Neuronal stem cell (in vitro differentiated cells): ENCODE measurements around the gene TNIP3.
"Not testable (repeated sequence)": the region's sequence is repeated elsewhere in the genome, so short reads cannot be mapped to it uniquely, and the experiment has no call there.

Experiments
- DNase-seq: peaks from one replicate; pipeline ENCODE4 v3.0.0-alpha.2; 2013; ENCODE audit warnings: low spot score
- H2AFZ ChIP-seq: one replicate; pipeline ENCODE4 v1.6.1; 2013; ENCODE audit warnings: mild to moderate bottlenecking, low read length, inconsistent platforms
- H2AK5ac ChIP-seq: 2 replicates; pipeline ENCODE4 v1.6.1; 2013; ENCODE audit warnings: low read depth, mild to moderate bottlenecking, inconsistent platforms, low read length, moderate library complexity, mixed read lengths
- H2BK120ac ChIP-seq: 2 replicates; pipeline ENCODE4 v1.6.1; 2013; ENCODE audit warnings: low read depth, mild to moderate bottlenecking, inconsistent platforms, low read length, moderate library complexity, mixed read lengths
- H2BK12ac ChIP-seq: one replicate; pipeline ENCODE4 v1.6.1; 2013; ENCODE audit warnings: low read length, inconsistent platforms
- H2BK15ac ChIP-seq: 2 replicates; pipeline ENCODE4 v1.6.1; 2013; ENCODE audit warnings: mild to moderate bottlenecking, low read length, inconsistent platforms, mixed read lengths
- H2BK5ac ChIP-seq: one replicate; pipeline ENCODE4 v1.6.1; 2013; ENCODE audit warnings: inconsistent platforms, mild to moderate bottlenecking, low read length, moderate library complexity
- H3K14ac ChIP-seq: one replicate; pipeline ENCODE4 v1.6.1; 2013; ENCODE audit warnings: low read length, inconsistent platforms
- H3K18ac ChIP-seq: 2 replicates; pipeline ENCODE4 v1.6.1; 2013; ENCODE audit warnings: low read length, inconsistent platforms
- H3K23ac ChIP-seq: 2 replicates; pipeline ENCODE4 v1.6.1; 2013; ENCODE audit warnings: low read depth, mild to moderate bottlenecking, mixed read lengths, low read length, inconsistent platforms; ENCODE audit not compliant: poor library complexity
- H3K27ac ChIP-seq: replicated peaks from 3 replicates; pipeline ENCODE4 v1.5.1; 2013; ENCODE audit warnings: low read length, inconsistent platforms
- H3K27me3 ChIP-seq, 3 experiments: 2 replicates each; pipeline ENCODE4 v1.6.1; 2013; ENCODE audit warnings: low read length in 3 of 3, mild to moderate bottlenecking in 2 of 3, inconsistent platforms in 1 of 3, low read depth in 1 of 3, mixed read lengths in 1 of 3, moderate library complexity in 1 of 3; ENCODE audit not compliant: control insufficient read depth in 3 of 3, insufficient read depth in 3 of 3
- H3K36me3 ChIP-seq, 2 donors: replicated peaks in 1 of 2; 2 replicates each; pipeline ENCODE4 v1.6.1; 2013; ENCODE audit warnings: low read length in 2 of 2; ENCODE audit not compliant: control insufficient read depth in 2 of 2, insufficient read depth in 2 of 2
- H3K4ac ChIP-seq: 2 replicates; pipeline ENCODE4 v1.6.1; 2013; ENCODE audit warnings: inconsistent platforms, mild to moderate bottlenecking, low read length, moderate library complexity
- H3K4me1 ChIP-seq, 2 donors: 1 replicate in 1 of 2; 2 replicates in 1 of 2; pipeline ENCODE4 v1.6.1; 2013; ENCODE audit warnings: low read length in 2 of 2, low read depth in 1 of 2; ENCODE audit not compliant: control insufficient read depth in 2 of 2, insufficient read depth in 1 of 2
- H3K4me2 ChIP-seq: one replicate; pipeline ENCODE4 v1.6.1; 2013; ENCODE audit warnings: mild to moderate bottlenecking, low read length, inconsistent platforms; ENCODE audit not compliant: insufficient read depth, poor library complexity, severe bottlenecking
- H3K4me3 ChIP-seq, 2 donors: 2 replicates each; pipeline ENCODE4 v1.5.1; 2013; ENCODE audit warnings: low read length in 2 of 2, mild to moderate bottlenecking in 2 of 2, inconsistent platforms in 1 of 2, moderate library complexity in 1 of 2
- H3K79me1 ChIP-seq: one replicate; pipeline ENCODE4 v1.6.1; 2013; ENCODE audit warnings: low read depth, mild to moderate bottlenecking, inconsistent platforms, low read length, moderate library complexity
- H3K9ac ChIP-seq: one replicate; pipeline ENCODE4 v1.6.1; 2013; ENCODE audit warnings: mild to moderate bottlenecking, low read depth, low read length, inconsistent platforms; ENCODE audit not compliant: poor library complexity
- H3K9me3 ChIP-seq, 2 donors: replicated peaks in 1 of 2; 2 replicates each; pipeline versions ENCODE3 to v1.6.1; 2013; ENCODE audit warnings: low read length in 2 of 2, mild to moderate bottlenecking in 2 of 2, inconsistent platforms in 1 of 2, low read depth in 1 of 2, mixed read lengths in 1 of 2, moderate library complexity in 1 of 2; ENCODE audit not compliant: control insufficient read depth in 2 of 2, insufficient read depth in 1 of 2
- H4K8ac ChIP-seq: one replicate; pipeline ENCODE4 v1.6.1; 2013; ENCODE audit warnings: low read depth, mild to moderate bottlenecking, inconsistent platforms, low read length, moderate library complexity
- H4K91ac ChIP-seq: one replicate; pipeline ENCODE4 v1.6.1; 2013; ENCODE audit warnings: low read length, low read depth, mild to moderate bottlenecking, inconsistent platforms; ENCODE audit not compliant: poor library complexity
- WGBS, 2 donors: extraction: QIAGEN DNeasy Blood & Tissue Kit; methylation state at CpG; one replicate each; pipeline ENCODE4 v1.1.7; 2013; ENCODE audit warnings: missing lambda C conversion rate in 2 of 2, mixed read lengths in 1 of 2; ENCODE audit not compliant: insufficient read length in 2 of 2, insufficient replicate concordance in 1 of 2; ENCODE audit errors: extremely low coverage in 2 of 2; 5-methylcytosine and 5-hydroxymethylcytosine counted together

The TNIP3 gene

DNA sequence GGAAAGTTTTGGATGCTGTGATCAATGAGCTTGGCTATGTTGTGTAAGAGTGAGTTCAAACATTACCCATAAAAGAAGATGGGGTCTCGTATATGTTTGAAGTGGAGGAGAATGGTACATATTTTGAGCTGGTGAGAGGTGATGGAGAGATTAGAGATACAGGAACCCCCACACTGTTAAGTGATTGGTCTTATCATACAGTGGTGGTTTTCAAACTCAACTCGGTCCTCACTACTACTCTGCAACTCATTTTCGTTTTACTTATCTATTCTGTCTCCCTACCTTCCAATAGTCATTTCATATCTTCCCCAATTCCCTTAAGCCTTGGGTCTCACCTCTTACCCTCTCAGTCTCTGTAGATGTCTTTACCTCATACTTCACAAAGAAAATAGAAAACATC lies 16.4 kb upstream of the TNIP3 start:
- Histone ChIP-seq H4K8ac (no peak overlapping the region), H3K4me3 (no peak overlapping the region), H3K4me2 (no peak overlapping the region), H3K27ac (no peak overlapping the region), H2BK15ac (no peak overlapping the region), H2BK5ac (no peak overlapping the region), H3K79me1 (no peaks in the 10 kb centered on the region), H3K23ac (no peak overlapping the region), H3K4me1 (no peaks in the 10 kb centered on the region), H3K9ac (no peak overlapping the region), H3K36me3 (no peaks in the 10 kb centered on the region), H3K9me3 (no peaks in the 10 kb centered on the region), H2AFZ (no peak overlapping the region), H3K18ac (no peak overlapping the region), H3K14ac (no peak overlapping the region), H2BK120ac (no peak overlapping the region), H3K4ac (no peak overlapping the region), H4K91ac (no peak overlapping the region), H2BK12ac (no peak overlapping the region), H2AK5ac (no peak overlapping the region), H3K27me3 (peaks cover 0 to 3% (median 0%) of the 10 kb centered on the region in 3 experiments)
- WGBS, 2 donors: no CpG with 5 or more reads among the region's 3 CpGs
- DNase-seq: no peak

DNA sequence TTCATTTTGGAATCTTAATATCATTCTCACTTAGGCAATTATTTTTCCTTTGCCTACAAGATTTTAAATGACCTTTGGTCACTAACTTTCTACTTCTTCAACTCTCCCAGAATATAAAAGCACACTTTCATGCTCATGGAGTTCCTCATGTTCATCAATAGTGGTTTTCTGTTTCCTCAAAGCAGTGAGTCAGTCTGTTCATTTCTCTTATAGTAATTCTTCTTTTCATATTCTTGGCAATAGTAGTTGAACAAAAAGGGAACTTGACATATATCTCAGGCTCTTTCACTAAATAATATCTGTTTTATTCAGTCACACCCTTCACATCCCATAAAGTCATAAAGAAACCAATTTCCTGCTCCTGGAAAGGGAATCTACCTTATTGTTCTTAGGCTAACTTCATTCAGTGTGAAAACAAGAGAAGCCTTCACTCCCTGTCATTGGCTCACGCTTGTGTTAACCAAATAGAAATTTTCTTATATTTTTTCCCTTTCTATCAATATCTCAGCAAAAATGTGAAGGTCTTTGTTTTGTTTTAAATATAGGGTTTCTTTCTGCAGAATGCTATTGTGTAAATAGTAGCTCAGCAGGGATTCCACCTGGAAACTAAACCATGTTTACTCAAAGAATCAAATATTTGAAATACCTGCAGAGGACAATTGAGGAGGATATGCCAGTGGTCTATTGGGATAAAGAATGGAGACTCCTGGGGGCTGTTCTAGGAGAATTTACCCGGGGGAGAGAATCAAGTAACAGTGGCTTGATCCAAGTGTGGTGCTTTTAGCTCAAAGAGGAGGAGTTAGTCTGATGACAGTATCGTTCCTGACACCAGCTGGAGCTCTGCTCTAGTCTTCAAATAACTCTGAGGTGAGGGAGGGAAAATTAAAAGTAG lies 13.4 kb upstream of the TNIP3 start:
- Histone ChIP-seq H3K9ac (no peak overlapping the region), H4K91ac (no peak overlapping the region), H3K4me2 (no peak overlapping the region), H3K4ac (no peak overlapping the region), H2BK12ac (no peak overlapping the region), H3K23ac (no peak overlapping the region), H2BK5ac (no peak overlapping the region), H3K79me1 (no peaks in the 10 kb centered on the region), H2BK120ac (no peak overlapping the region), H3K27me3 (peaks cover 0 to 3% (median 0%) of the 10 kb centered on the region in 3 experiments), H3K4me3 (no peak overlapping the region), H3K4me1 (no peaks in the 10 kb centered on the region), H3K27ac (no peak overlapping the region), H4K8ac (no peak overlapping the region), H3K36me3 (no peaks in the 10 kb centered on the region), H2AFZ (no peak overlapping the region), H3K9me3 (no peaks in the 10 kb centered on the region), H2BK15ac (no peak overlapping the region), H3K14ac (no peak overlapping the region), H3K18ac (no peak overlapping the region), H2AK5ac (no peak overlapping the region)
- WGBS, 2 donors: no CpG with 5 or more reads among the region's 3 CpGs
- no peak for DNase-seq

DNA sequence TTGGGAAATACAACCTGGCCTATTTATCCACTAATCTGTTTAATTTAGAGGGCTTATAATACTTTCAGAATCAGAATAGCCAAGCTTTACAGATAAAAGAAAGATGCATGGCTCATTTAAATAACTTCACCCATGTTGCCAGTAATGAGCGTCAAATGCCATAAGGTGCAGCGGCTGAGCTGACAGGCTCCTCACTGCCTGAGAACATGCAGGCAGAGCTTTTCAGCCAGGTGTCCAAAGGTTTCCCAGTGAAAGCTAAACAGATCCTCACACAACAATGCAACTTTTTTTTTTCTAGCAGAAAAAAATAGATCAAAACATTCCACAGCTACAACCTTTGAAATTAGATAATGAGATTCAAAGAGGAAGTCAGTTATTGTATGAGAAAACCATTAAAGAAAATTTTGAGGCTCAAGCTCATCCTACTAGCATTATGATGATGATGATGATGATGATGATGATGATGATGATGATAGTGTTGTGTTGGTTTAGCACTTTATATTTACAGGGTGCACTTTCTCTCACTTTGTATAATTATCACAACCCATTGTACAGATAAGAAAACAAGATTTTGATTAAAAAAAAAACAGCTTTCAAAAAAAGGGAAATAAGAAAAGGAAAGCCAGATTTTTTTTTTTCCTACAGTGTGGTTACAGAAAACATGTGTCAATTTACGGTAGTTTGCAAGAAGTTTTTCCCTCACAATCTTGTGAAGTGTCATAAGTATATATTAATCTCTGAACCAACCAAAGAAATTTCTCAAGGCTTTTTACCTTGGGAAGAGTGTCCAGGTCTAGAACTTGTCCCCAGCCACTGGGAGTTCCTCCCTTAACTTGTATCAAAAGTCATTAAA lies 12.2 kb upstream of the TNIP3 start:
- Histone ChIP-seq H3K18ac (no peak overlapping the region), H3K9ac (no peak overlapping the region), H2BK12ac (no peak overlapping the region), H2AFZ (no peak overlapping the region), H3K4ac (no peak overlapping the region), H2BK120ac (no peak overlapping the region), H3K27ac (no peak overlapping the region), H2BK15ac (no peak overlapping the region), H3K14ac (no peak overlapping the region), H3K79me1 (no peaks in the 10 kb centered on the region), H3K36me3 (no peaks in the 10 kb centered on the region), H3K4me3 (no peak overlapping the region), H3K23ac (no peak overlapping the region), H2AK5ac (no peak overlapping the region), H2BK5ac (no peak overlapping the region), H3K27me3 (peaks cover 0 to 3% (median 0%) of the 10 kb centered on the region in 3 experiments), H3K9me3 (no peaks in the 10 kb centered on the region), H3K4me2 (no peak overlapping the region), H3K4me1 (no peaks in the 10 kb centered on the region), H4K8ac (no peak overlapping the region), H4K91ac (no peak overlapping the region)
- no peak for DNase-seq
- WGBS, 2 donors: no CpG with 5 or more reads among the region's 3 CpGs

DNA sequence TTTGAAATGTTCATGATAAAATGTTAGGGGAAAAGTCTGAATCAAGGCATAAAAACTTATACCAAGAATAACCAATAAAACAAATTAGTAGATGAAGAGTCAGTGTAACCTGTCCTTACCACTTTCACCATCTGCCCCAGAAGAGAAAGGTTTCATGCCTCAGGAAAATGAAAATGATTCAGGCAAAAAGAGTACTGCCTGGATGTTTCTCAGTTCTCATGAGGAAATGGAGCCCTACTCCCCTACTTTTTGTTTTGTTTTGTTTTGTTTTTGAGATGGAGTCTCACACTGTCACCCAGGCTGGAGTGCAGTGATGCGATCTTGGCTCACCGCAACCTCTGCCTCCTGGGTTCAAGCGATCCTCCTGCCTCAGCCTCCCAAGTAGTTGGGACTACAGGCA lies 7.4 kb upstream of the TNIP3 start:
- not testable (repeated sequence) for H3K9ac ChIP-seq, H2AFZ ChIP-seq, H3K4me1 ChIP-seq, H3K23ac ChIP-seq, H2AK5ac ChIP-seq, H3K4ac ChIP-seq, H3K27ac ChIP-seq, H3K27me3 ChIP-seq, H3K4me2 ChIP-seq, H3K9me3 ChIP-seq, DNase-seq, H3K14ac ChIP-seq, H2BK120ac ChIP-seq, H3K79me1 ChIP-seq, H2BK5ac ChIP-seq, H4K8ac ChIP-seq, H3K18ac ChIP-seq, H4K91ac ChIP-seq, H2BK12ac ChIP-seq, H3K36me3 ChIP-seq, H3K4me3 ChIP-seq, H2BK15ac ChIP-seq
- WGBS, 2 donors: no CpG with 5 or more reads among the region's 3 CpGs
